Fibroblast of lung (primary cell): ENCODE results near the gene PATJ. TPM values are rescaled to one million over a fixed set of nuclear protein-coding genes. Genes with fewer than 3 reads are reported as not detected.

Experiments
- DNase-seq, 2 donors: peaks; one replicate each; pipeline versions ENCODE4 v3.0.0 to v3.0.0-alpha.2; 2010; ENCODE audit warnings: low read depth in 2 of 2
- H2AFZ ChIP-seq: 2 replicates; pipeline ENCODE4 v1.5.1; 2012; ENCODE audit warnings: low read length, control low read depth, inconsistent platforms
- H3K27ac ChIP-seq: 2 replicates; pipeline ENCODE4 v1.5.1; 2011; ENCODE audit warnings: low read length, control low read depth; ENCODE audit not compliant: insufficient read depth
- H3K27me3 ChIP-seq: 2 replicates; pipeline ENCODE4 v1.5.1; 2011; ENCODE audit warnings: mild to moderate bottlenecking, low read length; ENCODE audit not compliant: control insufficient read depth, insufficient read depth
- H3K36me3 ChIP-seq: 2 replicates; pipeline ENCODE4 v1.5.1; 2011; ENCODE audit warnings: low read length; ENCODE audit not compliant: control insufficient read depth, insufficient read depth
- H3K4me1 ChIP-seq: 2 replicates; pipeline ENCODE4 v1.5.1; 2011; ENCODE audit warnings: low read length; ENCODE audit not compliant: control insufficient read depth, insufficient read depth; ENCODE audit errors: extremely low read depth
- H3K4me2 ChIP-seq: 2 replicates; pipeline ENCODE4 v1.5.1; 2011; ENCODE audit warnings: low read length, control low read depth; ENCODE audit not compliant: insufficient read depth; ENCODE audit errors: extremely low read depth
- H3K4me3 ChIP-seq, 4 experiments: fragments of 200-600 bp in 1 of 4; sonication (generic) in 1 of 4; replicated peaks in 1 of 4; 2 replicates each; pipeline ENCODE4 v1.5.1; 2011 to 2016; ENCODE audit warnings: low read length in 4 of 4, low read depth in 3 of 4, mild to moderate bottlenecking in 3 of 4, control low read depth in 2 of 4, inconsistent platforms in 1 of 4, mixed read lengths in 1 of 4; ENCODE audit not compliant: insufficient read depth in 1 of 4; ENCODE audit errors: control extremely low read depth in 1 of 4
- H3K79me2 ChIP-seq: 2 replicates; pipeline ENCODE4 v1.5.1; 2012; ENCODE audit warnings: mild to moderate bottlenecking, low read length, inconsistent platforms; ENCODE audit not compliant: control insufficient read depth, insufficient read depth
- H3K9ac ChIP-seq: 2 replicates; pipeline ENCODE4 v1.5.1; 2011; ENCODE audit warnings: mild to moderate bottlenecking, low read length, control low read depth; ENCODE audit not compliant: insufficient read depth
- H3K9me3 ChIP-seq: 2 replicates; pipeline ENCODE4 v1.5.1; 2012; ENCODE audit warnings: low read depth, low read length; ENCODE audit not compliant: control insufficient read depth, insufficient read depth
- H4K20me1 ChIP-seq: 2 replicates; pipeline ENCODE4 v1.5.1; 2011; ENCODE audit warnings: low read length; ENCODE audit not compliant: control insufficient read depth, insufficient read depth; ENCODE audit errors: extremely low read depth
- CTCF ChIP-seq, 2 donors: IDR thresholded peaks in 1 of 2; conservative IDR thresholded peaks in 1 of 2; 1 replicate in 1 of 2; 2 replicates in 1 of 2; pipeline ENCODE4 v1.5.1; 2011 to 2012; ENCODE audit warnings: low read length in 2 of 2, control low read depth in 1 of 2, inconsistent platforms in 1 of 2, low read depth in 1 of 2, mild to moderate bottlenecking in 1 of 2
- EZH2 ChIP-seq: IDR thresholded peaks from 2 replicates; pipeline ENCODE4 v1.5.1; 2012; ENCODE audit warnings: low read length, control low read depth, mild to moderate bottlenecking; ENCODE audit errors: missing control alignments
- polyA plus RNA-seq, 2 donors: library from polyadenylated mRNA; depleted of rRNA in 1 of 2; stranded (reverse) in 1 of 2; unstranded in 1 of 2; fragments of >200 nt; gene quantifications; 2 replicates each; pipeline ENCODE4 v1.2.1, GENCODE V29; 2011 to 2012; ENCODE audit warnings: missing spikeins in 1 of 2
- total RNA-seq: library from RNA; depleted of rRNA; stranded (reverse); fragments of >200 nt; gene quantifications from 2 replicates; pipeline ENCODE4 v1.2.1, GENCODE V29; 2014

Gene PATJ
- total and polyA plus RNA-seq, 2 donors (not counting 1 experiment from before 2014, with no cell fraction given), result 2.5 to 12.4 TPM

- Histone ChIP-seq H3K27ac (no peak overlapping the region), H3K9ac (no peak overlapping the region), H4K20me1 (no peaks in the 10 kb centered on the region), H3K9me3 (no peaks in the 10 kb centered on the region), H3K4me2 (no peak overlapping the region), H2AFZ (no peak overlapping the region), H3K36me3 (no peaks in the 10 kb centered on the region), H3K27me3 (no peaks in the 10 kb centered on the region), H3K79me2 (no peaks in the 10 kb centered on the region), H3K4me1 (no peaks in the 10 kb centered on the region), H3K4me3 (no peak overlapping the region)
- TF ChIP-seq CTCF (conservative IDR thresholded peaks at IDR 0.05 in 1 of 2, IDR thresholded peaks at IDR 0.05 in 1 of 2; ENCODE audit: low read depth in 1 of 2, low read length in 2 of 2) (no peak), EZH2 (no peak)
- DNase-seq, result no peak
Observed at GRCh38 chr1:61779231-61779630, 37.0 kb downstream of the PATJ start.

- no peak overlapping the region for H3K27ac ChIP-seq
- TF ChIP-seq CTCF (conservative IDR thresholded peaks at IDR 0.05 in 1 of 2, IDR thresholded peaks at IDR 0.05 in 1 of 2; ENCODE audit: low read depth in 1 of 2, low read length in 2 of 2) (no peak), EZH2 (no peak)
- H3K4me2 ChIP-seq, result no peak overlapping the region
- H3K9ac ChIP-seq, result no peak overlapping the region
- H3K79me2 ChIP-seq, result no peaks in the 10 kb centered on the region
- no peak for DNase-seq
- H3K36me3 ChIP-seq, result no peaks in the 10 kb centered on the region
- H3K9me3 ChIP-seq, result no peaks in the 10 kb centered on the region
- no peak overlapping the region for H3K4me3 ChIP-seq
- no peaks in the 10 kb centered on the region for H4K20me1 ChIP-seq
- no peaks in the 10 kb centered on the region for H3K4me1 ChIP-seq
- H2AFZ ChIP-seq, result no peak overlapping the region
- no peaks in the 10 kb centered on the region for H3K27me3 ChIP-seq
Observed at GRCh38 chr1:61781151-61781550, 38.9 kb downstream of the PATJ start.

GRCh38 chr1:61782771-61783170 is 40.5 kb downstream of the PATJ start:
- no peak overlapping the region for H3K9ac ChIP-seq
- H2AFZ ChIP-seq, result no peak overlapping the region
- H3K36me3 ChIP-seq, result no peaks in the 10 kb centered on the region
- no peak overlapping the region for H3K4me3 ChIP-seq
- H4K20me1 ChIP-seq, result no peaks in the 10 kb centered on the region
- H3K79me2 ChIP-seq, result no peaks in the 10 kb centered on the region
- H3K4me1 ChIP-seq, result no peaks in the 10 kb centered on the region
- no peak overlapping the region for H3K4me2 ChIP-seq
- TF ChIP-seq CTCF (conservative IDR thresholded peaks at IDR 0.05 in 1 of 2, IDR thresholded peaks at IDR 0.05 in 1 of 2; ENCODE audit: low read depth in 1 of 2, low read length in 2 of 2) (no peak), EZH2 (no peak)
- H3K9me3 ChIP-seq, result no peaks in the 10 kb centered on the region
- no peaks in the 10 kb centered on the region for H3K27me3 ChIP-seq
- no peak for DNase-seq
- H3K27ac ChIP-seq, result no peak overlapping the region
